ENCODE measurements around the gene TEX13A. TPM values are rescaled to one million over a fixed set of nuclear protein-coding genes. Genes with fewer than 3 reads are reported as not detected.
"Not testable (repeated sequence)": the region's sequence is repeated elsewhere in the genome, so short reads cannot be mapped to it uniquely, and the experiment has no call there.

The TEX13A gene
- total RNA-seq, 1 experiment from 2014 or later, result not detected

GRCh38 chrX:105263171-105263570, 42.7 kb upstream of the TEX13A start:
- Histone ChIP-seq H4K20me1 (ENCODE audit: insufficient read depth) (no peaks in the 10 kb centered on the region), H3K27me3 (ENCODE audit: insufficient read depth, low read depth) (no peaks in the 10 kb centered on the region), H2AFZ (no peak overlapping the region), H3K79me2 (ENCODE audit: low read depth) (no peaks in the 10 kb centered on the region), H3F3A (ENCODE audit: insufficient read depth, low read depth) (peaks cover 7% of the 10 kb centered on the region; the same call in 1 of the 2 replicates), H3K9me2 (ENCODE audit: insufficient read depth) (no peaks in the 10 kb centered on the region), H3K9me3 (ENCODE audit: insufficient read depth, low read depth) (no peaks in the 10 kb centered on the region), H3K36me3 (ENCODE audit: low read depth) (no peaks in the 10 kb centered on the region), H3K27ac (no peak overlapping the region), H3K4me2 (0 out of 2 replicates have a peak overlapping the region, but pooled peaks have one; percentile 16), H3K4me3 (no peak overlapping the region), H3K4me1 (replicated peaks; ENCODE audit: insufficient read depth) (peaks cover 8% of the 10 kb centered on the region)
- TF ChIP-seq EZH2 (IDR thresholded peaks at IDR 0.05; ENCODE audit: low read depth) (no peak), CTCF (conservative IDR thresholded peaks at IDR 0.05) (no peak)
- intact Hi-C loops (cut with micrococcal nuclease; ENCODE audit: unreplicated experiment), result loop anchor here (1.0 kb wide), 1 partner anchor 438 kb away; no protein-coding TSS in a partner anchor
- ChIA-PET CTCF (no interaction called here), POLR2A (ENCODE audit: unreplicated experiment) (interaction anchor here (0.6 kb wide), 2 partner anchors 74 to 644 kb away, joined by 3 to 5 read pairs; no protein-coding TSS in a partner anchor)
- peak; percentile 31 to 88 for DNase-seq
- BruUV-seq (replicated peaks), result no TSS peak

- TF ChIP-seq EZH2 (IDR thresholded peaks at IDR 0.05; ENCODE audit: low read depth) (no peak), CTCF (conservative IDR thresholded peaks at IDR 0.05) (no peak)
- no peaks in the 10 kb centered on the region for H3K9me3 ChIP-seq (ENCODE audit: insufficient read depth, low read depth)
- H3K79me2 ChIP-seq (ENCODE audit: low read depth), result no peaks in the 10 kb centered on the region
- H3K4me3 ChIP-seq, result no peak overlapping the region
- intact Hi-C loops (cut with micrococcal nuclease; ENCODE audit: unreplicated experiment), result no loop called here
- no peak overlapping the region for H3K4me2 ChIP-seq
- no peaks in the 10 kb centered on the region for H3K9me2 ChIP-seq (ENCODE audit: insufficient read depth)
- no peak overlapping the region for H2AFZ ChIP-seq
- no peaks in the 10 kb centered on the region for H3K27me3 ChIP-seq (ENCODE audit: insufficient read depth, low read depth)
- POLR2A ChIA-PET (ENCODE audit: unreplicated experiment), result no interaction called here
- CTCF ChIA-PET, result no interaction called here
- no peak overlapping the region for H3K27ac ChIP-seq
- peaks cover 8% of the 10 kb centered on the region for H3K4me1 ChIP-seq (replicated peaks; ENCODE audit: insufficient read depth)
- no peaks in the 10 kb centered on the region for H3K36me3 ChIP-seq (ENCODE audit: low read depth)
- H3F3A ChIP-seq (ENCODE audit: insufficient read depth, low read depth), result peaks cover 7% of the 10 kb centered on the region; the same call in 1 of the 2 replicates
- no peaks in the 10 kb centered on the region for H4K20me1 ChIP-seq (ENCODE audit: insufficient read depth)
- BruUV-seq (replicated peaks), result no TSS peak
- no peak for DNase-seq
Observed at GRCh38 chrX:105260291-105261043, 40.0 kb upstream of the TEX13A start.

- H3K9me2 ChIP-seq (ENCODE audit: insufficient read depth), result no peaks in the 10 kb centered on the region
- H3K4me2 ChIP-seq, result no peak overlapping the region
- no peaks in the 10 kb centered on the region for H3K27me3 ChIP-seq (ENCODE audit: insufficient read depth, low read depth)
- H3F3A ChIP-seq (ENCODE audit: insufficient read depth, low read depth), result no peaks in the 10 kb centered on the region
- no peak overlapping the region for H3K27ac ChIP-seq
- POLR2A ChIA-PET (ENCODE audit: unreplicated experiment), result no interaction called here
- no peak overlapping the region for H3K4me3 ChIP-seq
- H3K9me3 ChIP-seq (ENCODE audit: insufficient read depth, low read depth), result no peaks in the 10 kb centered on the region
- intact Hi-C loops (cut with micrococcal nuclease; ENCODE audit: unreplicated experiment), result no loop called here
- no TSS peak for BruUV-seq (replicated peaks)
- H3K4me1 ChIP-seq (replicated peaks; ENCODE audit: insufficient read depth), result no peaks in the 10 kb centered on the region
- DNase-seq, result peak in 1 of 2 experiments; percentile 58
- CTCF ChIA-PET, result no interaction called here
- no peak overlapping the region for H2AFZ ChIP-seq
- no peak for TF ChIP-seq EZH2 (IDR thresholded peaks at IDR 0.05; ENCODE audit: low read depth)
- no peak for TF ChIP-seq CTCF (conservative IDR thresholded peaks at IDR 0.05)
- no peaks in the 10 kb centered on the region for H3K79me2 ChIP-seq (ENCODE audit: low read depth)
- no peaks in the 10 kb centered on the region for H3K36me3 ChIP-seq (ENCODE audit: low read depth)
- no peaks in the 10 kb centered on the region for H4K20me1 ChIP-seq (ENCODE audit: insufficient read depth)
Observed at GRCh38 chrX:105241056-105241455, 20.6 kb upstream of the TEX13A start.

GRCh38 chrX:105237407-105237806, 16.9 kb upstream of the TEX13A start:
- CTCF ChIA-PET, result not testable (repeated sequence)

More at GRCh38 chrX:105237407-105237806, 16.9 kb upstream of the TEX13A start:
- H2AFZ ChIP-seq; H4K20me1 ChIP-seq (ENCODE audit: insufficient read depth); BruUV-seq (replicated peaks); H3K4me2 ChIP-seq; H3K4me3 ChIP-seq; H3K9me2 ChIP-seq (ENCODE audit: insufficient read depth); H3K9me3 ChIP-seq (ENCODE audit: insufficient read depth, low read depth); H3F3A ChIP-seq (ENCODE audit: insufficient read depth, low read depth); H3K79me2 ChIP-seq (ENCODE audit: low read depth); H3K27ac ChIP-seq; POLR2A ChIA-PET (ENCODE audit: unreplicated experiment); intact Hi-C loops (cut with micrococcal nuclease; ENCODE audit: unreplicated experiment); H3K4me1 ChIP-seq (replicated peaks; ENCODE audit: insufficient read depth); H3K36me3 ChIP-seq (ENCODE audit: low read depth); DNase-seq; H3K27me3 ChIP-seq (ENCODE audit: insufficient read depth, low read depth): not testable (repeated sequence)
